GM18498 (cell line): Measurements from ENCODE around the gene PTPRA.

Source experiments
- ATAC-seq: cut with Tn5 transposase; IDR thresholded peaks from one replicate; pipeline ENCODE4 v1.9.1; 2021; ENCODE audit warnings: mild to moderate bottlenecking, moderate library complexity; ENCODE audit not compliant: unreplicated experiment

PTPRA gene

DNA sequence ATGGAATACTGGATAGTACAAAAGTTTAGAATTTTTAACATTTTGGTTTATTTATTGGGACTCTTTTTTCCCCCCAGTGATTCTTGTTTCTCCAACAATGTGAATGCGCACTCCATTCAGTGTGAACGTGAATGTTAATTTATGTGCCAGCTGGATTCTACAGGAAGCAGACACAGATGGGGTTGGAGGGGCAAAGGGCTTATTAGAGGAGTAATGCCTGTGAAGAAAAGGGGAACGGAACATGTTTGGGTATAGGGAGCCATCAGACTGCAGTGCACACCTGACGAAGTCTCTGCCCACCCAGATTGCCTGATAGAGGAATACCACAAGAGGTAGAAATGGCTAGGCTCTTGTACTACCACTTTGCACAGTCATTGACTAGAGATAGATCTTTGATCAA, 48.2 kb downstream of the PTPRA start:
- ATAC-seq, result no peak

DNA sequence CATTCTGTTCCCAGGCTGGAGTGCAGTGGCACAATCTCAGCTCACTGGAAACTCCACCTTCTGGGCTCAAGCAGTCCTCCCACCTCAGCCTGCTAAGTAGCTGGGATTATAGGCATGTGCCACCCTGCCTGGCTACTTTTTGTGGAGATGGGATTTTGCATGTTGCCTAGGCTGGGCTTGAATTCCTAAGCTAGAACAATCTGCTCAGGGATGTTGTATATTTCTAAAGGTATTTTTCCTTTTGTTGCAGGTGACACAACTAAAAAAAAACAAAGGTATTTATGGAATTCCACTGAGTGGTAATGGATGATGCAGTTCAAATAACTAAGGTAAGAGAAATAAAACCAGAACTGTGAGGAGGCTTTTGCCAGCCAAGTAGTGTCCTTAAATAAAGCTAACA, 49.7 kb downstream of the PTPRA start:
- ATAC-seq, result no peak

DNA sequence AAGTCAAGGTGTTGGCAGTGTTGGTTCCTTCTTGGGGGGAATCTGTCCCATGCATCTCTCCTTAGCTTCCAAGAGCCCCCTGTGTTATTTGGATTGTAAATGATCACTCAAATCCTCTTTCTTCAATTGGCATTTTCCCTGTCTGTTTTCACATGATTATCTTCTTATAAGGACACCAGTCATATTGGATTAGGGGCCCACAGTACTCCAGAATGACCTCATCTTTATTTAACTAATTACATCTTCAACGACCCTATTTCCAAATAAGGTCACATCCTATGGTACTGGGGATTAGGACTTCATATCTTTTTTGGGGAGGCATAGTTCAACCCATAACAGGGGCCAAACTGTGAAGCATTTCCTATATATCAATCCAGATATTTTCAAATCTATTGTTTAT, 57.3 kb downstream of the PTPRA start:
- ATAC-seq, result no peak

DNA sequence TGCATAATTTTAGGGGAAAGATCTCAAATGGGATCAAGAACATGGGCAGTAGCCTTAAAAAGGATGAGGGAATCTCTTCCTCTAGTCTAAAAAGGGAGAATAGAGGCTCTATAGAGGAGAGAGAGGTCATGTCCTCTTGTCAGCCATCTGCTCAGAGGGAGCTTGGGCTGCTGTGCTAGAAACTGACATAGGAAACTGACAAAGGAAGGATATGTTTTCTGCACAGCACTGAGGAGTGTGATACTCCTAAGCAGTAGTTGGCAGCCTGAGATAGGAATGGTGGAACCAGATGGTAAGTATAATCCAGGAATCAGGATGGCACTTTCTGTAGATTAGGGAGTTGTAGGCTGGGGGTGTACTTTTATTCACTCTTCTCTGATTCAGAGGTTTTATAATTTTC, 59.2 kb downstream of the PTPRA start:
- no peak for ATAC-seq

DNA sequence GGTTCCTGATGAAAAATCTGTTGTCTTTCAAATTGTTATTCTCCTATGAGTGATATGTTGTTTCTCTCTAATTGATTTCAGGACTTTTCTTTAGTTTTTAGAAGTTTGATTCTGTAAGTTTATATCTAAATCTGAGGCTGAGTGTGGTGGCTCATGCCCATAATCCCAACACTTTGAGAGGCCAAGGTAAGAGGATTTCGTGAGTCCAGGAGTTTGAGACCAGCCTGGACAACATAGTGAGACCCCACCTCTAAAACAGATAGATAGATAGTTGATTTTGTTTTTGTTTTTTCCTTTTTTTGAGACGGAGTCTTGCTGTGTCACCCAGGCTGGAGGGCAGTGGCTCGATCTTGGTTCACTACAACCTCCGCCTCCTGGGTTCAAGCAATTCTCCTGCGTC, 64.6 kb downstream of the PTPRA start:
- no peak for ATAC-seq

DNA sequence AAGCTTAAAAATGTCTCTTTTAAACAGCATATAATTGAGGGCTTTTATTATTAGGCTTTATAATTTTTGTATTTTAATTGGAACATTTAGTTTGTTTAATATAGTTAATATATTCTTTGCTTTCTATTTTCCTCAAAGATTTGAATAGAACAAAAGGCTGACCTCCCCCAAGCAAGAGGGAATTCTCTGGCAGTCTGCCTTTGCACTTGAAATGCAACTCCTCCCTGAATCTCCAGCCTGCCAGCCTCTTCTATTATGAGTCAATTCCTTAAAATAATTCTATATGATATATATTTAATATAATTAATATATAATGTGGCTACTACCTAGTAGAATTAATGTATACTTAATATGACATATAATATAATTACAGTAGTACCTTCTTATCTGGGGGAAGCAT, 69.2 kb downstream of the PTPRA start:
- ATAC-seq, result no peak

DNA sequence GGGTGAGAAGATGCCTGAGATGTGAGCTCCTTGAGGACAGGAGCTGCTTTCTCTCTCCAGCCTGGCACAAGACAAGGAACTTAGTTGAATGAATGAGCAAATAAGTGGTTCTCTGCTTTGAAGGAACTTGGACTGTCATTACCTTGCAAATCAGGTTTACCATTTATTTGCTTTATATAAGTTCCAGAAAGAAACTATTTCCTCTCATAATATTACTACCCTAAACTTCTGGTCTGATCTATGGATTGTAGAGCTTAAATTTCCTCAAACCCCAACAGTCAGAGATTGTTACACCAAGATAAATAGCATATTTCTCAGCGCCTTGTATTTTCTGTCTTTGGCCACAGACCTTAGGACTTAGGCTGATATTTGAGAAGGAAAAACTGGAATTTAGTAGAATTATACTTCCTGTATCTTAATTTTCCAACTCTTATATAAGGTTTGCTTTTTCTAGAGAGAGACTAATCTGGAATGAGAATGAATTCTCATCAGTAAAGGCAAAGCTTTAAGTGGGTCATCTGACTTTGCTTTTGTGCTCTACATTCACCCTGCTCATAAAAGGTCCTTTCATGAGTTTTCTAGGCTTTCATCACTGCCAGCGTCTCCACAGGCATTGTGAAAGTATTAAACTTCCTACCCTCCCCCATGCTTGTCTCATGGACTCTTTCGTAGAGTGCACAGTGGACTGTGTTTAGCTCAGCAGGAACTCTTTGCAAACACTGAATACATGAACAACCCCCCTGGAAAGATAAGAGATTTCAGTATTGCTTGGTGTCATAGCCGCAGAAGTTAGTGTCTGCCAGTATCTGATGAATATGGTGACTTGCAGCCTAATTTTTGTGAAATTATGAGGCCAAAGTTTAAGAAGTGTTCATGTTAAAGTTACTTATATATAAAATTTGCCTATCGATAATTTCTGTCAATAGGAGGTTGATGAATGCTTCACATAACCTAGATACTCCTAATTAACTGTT, 74.0 kb downstream of the PTPRA start:
- no peak for ATAC-seq

DNA sequence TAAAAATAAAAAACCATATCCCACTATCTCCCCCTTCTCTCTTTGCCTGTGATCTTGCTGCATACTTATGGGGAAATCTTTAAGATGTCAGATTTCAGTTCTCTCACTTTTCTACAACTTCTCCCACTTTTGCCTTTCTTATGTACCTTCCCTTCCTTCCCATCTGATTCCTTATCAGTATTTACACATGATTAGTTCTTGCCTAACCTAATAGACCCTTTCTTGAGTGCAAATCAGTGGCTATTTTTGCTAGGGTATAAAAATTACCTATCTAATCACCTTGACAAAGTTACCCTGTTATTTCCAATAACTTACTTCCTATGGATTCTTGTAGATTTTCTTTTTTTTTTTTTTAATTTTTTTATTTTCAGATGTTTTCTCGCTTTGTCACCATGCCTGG, 75.7 kb downstream of the PTPRA start:
- no peak for ATAC-seq

DNA sequence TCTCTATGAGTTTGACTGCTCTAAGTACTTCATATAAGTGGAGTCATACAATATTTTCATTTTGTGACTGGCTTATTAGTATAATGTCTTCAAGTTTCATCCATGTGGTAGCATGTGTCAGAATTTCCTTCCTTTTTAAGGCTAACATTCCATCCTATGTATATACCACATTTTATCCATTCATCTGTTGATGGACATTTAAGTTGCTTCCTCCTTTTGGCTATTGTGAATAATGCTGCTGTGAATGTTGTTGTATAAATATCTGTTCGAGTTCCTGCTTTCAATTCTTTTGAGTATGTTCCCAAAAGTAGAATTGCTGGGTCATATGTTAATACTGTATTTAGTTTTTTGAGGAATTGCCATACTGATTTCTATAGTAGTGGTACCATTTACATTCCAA, 79.5 kb downstream of the PTPRA start:
- ATAC-seq, result no peak

DNA sequence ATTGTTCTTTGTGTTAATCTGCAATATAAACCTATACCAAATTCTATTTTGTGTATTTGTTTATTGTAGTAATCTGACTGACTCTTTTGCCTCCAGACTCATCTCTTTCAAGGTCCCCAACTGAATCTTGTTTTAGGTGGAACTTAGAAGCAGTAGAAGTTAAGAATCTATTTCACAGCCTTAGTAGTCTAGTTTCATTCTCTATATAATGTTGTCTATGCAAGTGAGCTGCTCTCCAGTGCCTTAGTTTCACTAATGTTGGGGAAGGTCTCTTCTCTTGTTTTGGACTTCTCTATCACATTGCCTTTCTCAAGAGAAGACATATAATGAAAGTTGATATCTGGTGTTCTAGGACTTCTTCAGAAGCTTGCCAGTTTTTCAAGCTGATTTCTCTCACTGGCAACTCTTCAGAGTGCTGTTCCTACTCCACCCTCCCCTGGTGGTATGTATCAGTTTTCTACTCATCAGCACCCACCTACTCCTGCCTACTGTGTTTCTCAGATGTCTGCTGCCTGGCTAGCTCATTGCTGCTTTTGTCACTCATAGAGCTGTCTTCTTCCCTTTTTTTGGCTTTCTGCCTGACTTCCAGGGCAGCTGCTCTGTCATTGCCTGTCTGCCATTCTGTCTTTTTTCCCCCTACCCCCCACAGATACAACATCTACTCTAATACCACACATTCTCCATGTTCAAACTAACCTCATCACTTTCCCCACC, 82.1 kb downstream of the PTPRA start:
- peak; percentile 71 for ATAC-seq

DNA sequence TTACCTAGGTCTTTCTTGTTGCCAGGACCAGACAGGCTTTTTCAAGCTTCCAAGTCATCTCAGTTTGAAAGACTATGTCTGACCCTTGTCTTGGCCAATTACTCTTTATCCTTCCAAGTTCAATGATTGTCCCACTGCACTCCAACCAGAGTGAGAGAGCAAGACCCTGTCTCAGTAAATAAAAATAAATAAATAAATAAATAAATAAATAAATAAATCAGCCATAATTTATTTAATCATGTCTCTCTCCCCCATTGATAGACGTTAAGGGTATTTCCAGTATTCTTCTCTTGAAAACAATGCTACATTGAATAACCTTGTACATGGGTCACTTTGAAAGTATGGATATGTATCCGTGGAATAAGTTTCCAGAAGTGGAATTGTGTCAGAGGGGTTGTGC, 83.2 kb downstream of the PTPRA start:
- ATAC-seq, result no peak

DNA sequence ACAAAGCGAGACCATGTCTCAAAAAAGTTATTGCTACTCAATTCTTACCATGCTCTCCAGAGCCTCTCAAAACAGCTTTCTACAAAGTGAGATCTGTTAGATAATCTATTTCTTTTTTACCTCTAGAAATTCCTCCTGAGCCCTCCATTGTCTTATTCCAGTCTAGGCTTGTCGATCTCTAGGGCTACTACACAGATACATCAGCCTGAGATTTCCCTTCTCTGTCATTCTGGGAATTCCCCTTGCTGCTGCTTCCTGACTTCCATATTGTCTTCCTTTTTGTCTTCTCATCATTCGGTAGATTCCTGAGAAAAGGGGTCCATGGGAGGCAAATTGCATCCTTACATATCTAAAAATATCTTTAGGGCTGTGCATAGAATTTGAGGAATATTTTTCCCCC, 94.6 kb downstream of the PTPRA start:
- no peak for ATAC-seq

DNA sequence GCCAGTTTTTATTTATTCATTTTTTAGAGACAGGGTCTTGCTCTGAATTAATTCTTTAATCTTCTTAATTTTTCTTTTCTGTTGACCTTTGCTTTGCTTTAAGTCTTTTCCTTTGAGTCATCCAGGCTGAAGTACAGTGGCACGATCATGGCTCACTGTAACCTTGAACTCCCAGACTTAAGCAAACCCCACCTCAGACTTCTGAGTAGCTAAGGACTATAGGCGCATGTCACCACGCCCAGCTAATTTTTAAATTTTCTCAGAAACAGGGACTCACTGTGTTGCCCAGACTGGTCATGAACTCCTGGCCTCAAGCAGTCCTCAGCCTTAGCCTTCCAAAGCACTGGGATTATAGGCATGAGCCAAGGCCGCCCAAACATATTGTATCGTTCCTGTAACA, 98.8 kb downstream of the PTPRA start:
- no peak for ATAC-seq

DNA sequence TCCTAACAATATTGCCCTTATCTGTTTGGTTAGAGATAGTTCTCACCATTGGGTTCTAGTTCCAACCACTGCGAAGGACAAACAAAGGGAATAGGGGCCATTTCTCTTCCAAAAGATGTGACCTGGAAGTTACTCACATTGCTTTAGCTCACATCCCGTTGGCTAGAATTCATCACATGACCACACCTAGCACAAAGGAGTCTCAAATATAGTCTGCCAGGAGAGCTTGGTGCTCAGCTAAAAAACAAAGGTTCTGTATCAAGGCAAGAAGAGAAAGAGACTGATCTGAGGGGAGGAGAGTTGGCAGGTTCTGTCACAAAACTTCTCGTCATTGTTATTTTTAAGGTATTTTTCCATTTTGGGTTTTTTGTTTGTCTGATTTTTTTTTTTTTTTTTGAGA, 100.3 kb downstream of the PTPRA start:
- ATAC-seq, result no peak

DNA sequence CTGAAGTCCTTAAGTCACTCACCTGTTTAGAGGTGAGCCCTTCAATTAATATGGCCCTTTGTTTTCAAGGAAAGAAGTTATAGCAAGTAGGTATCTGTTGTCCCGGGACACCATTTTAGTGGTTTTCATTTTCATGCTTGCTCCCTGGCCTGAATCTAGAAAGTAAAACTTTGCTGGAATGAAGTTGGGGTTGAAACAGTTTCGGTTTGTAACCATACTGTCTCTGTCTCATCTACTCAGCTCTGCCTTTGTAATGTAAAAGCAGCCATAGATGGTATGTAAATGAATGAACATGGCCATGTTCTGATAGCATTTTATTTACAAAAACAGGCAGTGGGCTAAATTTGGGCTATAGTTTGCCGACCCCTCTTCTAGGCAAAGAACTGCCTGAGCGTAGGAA, 105.2 kb downstream of the PTPRA start:
- ATAC-seq, result no peak

DNA sequence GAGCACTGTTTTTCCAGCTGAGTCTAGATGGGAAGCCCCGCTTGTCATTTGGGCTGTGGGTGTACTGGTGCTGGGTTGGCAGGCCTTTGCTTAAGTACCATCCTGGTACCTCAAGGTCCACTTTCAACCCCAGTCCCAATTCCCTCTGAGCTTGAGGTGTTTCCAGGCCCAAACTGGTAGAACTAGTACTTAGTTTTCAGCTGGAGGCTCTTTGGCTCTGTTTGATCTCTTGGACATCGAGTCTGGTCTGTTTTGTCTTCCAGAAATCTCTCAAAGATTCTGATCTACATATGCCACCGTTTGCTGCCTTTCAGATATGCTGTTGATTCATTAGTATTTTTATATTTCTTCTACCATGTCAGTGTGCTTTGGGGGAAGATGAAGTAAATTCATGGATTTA, 108.4 kb downstream of the PTPRA start:
- no peak for ATAC-seq

DNA sequence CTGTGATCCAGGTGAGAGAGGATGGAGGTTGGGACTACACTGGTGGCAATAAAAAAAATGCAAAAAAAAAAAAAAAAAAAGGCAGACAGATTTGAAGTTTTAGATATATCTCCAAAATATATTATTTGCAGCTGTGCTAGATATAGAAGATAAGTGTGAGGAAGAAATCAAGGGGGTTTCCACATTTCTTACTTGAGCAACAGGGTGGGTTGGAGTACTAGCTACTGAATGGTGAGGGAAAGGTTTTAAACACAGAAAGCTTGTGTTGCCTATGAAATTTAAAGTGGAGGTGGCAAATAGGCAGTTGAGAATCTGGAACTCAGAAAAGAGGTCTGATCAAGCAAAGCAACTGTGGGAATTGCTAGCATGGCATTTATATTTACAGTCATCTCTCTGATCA, 110.2 kb downstream of the PTPRA start:
- no peak for ATAC-seq

DNA sequence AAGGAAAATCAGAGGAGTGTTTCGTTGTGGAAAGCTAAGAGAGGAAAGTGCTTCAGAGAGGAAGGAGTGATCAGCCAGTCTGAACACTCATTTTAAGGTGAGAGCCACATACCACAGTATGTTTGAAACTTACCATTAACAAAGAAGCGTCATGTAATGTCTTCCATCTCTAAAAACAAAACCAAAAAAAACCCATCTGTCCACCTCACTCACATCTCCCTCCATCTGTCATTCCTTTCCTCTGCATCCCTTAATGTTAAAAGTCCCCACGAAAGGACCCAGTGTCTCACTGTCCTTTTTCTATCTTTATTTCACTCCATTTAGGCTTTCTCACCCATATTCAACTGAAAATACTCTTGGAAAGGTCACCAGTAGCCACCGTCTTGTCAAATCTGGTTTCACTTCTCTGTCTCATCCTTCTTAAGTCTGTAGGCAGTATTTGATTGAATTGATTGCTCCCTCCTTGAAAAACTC, 110.8 kb downstream of the PTPRA start:
- no peak for ATAC-seq

DNA sequence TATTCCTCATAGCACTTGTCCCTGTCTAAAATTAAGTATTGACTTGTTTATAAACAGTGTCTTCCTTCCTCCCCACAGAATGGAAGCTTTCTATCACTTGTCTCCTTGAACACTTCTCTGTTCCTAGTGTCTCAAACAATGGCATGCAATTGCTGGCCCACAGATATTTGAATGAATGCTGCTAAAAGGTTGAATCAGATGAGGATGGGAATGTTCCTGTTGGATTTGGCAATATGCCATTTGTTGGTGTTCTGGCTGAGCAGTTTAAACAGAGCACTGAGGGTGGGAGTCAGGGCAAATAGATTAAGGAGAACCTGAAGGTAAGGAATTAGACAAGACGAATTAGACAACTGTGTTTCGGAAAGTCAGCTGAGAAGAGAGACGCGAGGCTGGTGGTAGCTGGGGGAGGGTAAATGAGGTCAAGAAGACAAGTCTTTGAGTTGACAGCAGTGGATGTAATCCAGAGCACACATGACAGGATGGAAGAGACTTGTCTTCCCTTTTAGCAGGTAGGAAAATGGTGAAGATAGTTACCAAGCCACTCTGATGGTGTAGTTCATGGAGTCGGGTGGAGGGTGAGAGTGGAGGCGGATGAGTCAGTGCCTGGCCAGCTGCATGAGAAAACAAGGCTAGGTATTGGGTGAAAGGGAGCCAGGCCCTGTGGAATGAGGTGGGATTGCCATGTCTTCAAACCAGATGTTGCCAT, 111.8 kb downstream of the PTPRA start:
- ATAC-seq, result no peak

DNA sequence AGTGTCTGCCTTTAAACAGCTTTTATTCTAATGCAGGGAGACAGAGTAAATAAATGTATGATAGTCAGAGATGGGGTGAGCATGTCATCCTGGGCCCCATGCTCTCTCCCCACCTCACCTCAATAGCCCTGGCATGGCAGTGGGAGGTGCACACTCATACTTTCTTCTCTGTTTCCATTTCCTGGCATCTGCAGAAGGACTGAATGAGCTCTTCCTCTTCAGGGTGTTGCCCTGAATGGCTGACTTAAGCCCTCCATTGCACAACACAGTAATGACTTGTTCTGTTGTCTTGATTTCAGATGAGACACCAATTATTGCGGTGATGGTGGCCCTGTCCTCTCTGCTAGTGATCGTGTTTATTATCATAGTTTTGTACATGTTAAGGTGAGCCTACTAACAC, 113.2 kb downstream of the PTPRA start:
- ATAC-seq, result no peak

DNA sequence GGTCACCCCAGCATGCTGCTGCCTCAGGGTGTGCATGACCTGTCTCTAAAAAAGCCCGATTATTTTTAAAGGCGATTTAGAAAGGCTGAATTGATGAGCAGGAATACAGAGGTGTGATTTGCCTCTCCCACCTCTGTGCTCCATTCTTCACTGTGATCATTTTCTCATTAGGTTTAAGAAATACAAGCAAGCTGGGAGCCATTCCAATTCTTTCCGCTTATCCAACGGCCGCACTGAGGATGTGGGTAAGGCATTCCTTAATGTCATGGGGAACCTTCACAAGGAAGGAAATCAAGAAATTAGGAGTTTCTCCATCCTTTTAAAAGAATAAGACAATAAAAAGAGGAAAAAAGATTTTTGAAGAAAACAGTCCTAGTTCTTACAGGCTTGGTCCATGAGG, 114.6 kb downstream of the PTPRA start:
- no peak for ATAC-seq

DNA sequence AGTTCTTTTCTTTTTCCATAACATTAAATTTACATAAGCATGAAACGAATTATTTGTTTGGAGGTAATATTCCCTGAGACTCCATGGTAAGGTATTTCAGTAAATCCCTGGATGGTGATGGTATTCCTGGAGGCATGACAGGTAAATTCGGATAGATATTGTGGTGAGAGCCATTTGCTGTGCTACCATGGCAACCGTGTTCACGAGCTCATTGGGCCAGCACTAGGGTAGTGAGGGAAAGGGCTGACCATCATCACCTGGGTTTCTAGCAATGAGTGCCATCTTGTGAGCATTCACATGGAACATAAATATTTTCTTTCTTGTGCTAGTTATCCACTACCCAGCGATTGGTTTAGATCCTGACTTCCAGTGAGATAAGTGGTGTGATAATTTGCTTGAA, 118.3 kb downstream of the PTPRA start:
- ATAC-seq, result no peak
